ENCODE measurements around the gene WAC.

WAC gene

GRCh38 chr10:28619455-28619854 is 86.5 kb downstream of the WAC start:
- Histone ChIP-seq H3K9ac (ENCODE audit: low read length in 5 of 5) (no peak overlapping the region), H3K4me1 (ENCODE audit: control insufficient read depth in 5 of 5, insufficient read depth in 5 of 5, low read length in 5 of 5) (no peaks in the 10 kb centered on the region), H3K9me3 (ENCODE audit: control insufficient read depth in 5 of 5, low read length in 5 of 5) (no peaks in the 10 kb centered on the region), H3K4me3 (ENCODE audit: low read depth in 1 of 5, low read length in 5 of 5) (no peak overlapping the region), H3K27me3 (ENCODE audit: control insufficient read depth in 5 of 5, insufficient read depth in 4 of 5, low read length in 5 of 5) (no peaks in the 10 kb centered on the region), H3K36me3 (ENCODE audit: control insufficient read depth in 5 of 5, insufficient read depth in 5 of 5, low read length in 5 of 5) (peaks cover 23 to 57% (median 49%) of the 10 kb centered on the region in 5 donors), H3K27ac (ENCODE audit: low read depth, low read length) (no peak overlapping the region)

GRCh38 chr10:28620251-28620650 is 87.3 kb downstream of the WAC start:
- Histone ChIP-seq H3K36me3 (ENCODE audit: control insufficient read depth in 5 of 5, insufficient read depth in 5 of 5, low read length in 5 of 5) (peaks cover 16 to 49% (median 41%) of the 10 kb centered on the region in 5 donors), H3K27me3 (ENCODE audit: control insufficient read depth in 5 of 5, insufficient read depth in 4 of 5, low read length in 5 of 5) (no peaks in the 10 kb centered on the region), H3K4me3 (ENCODE audit: low read depth in 1 of 5, low read length in 5 of 5) (no peak overlapping the region), H3K27ac (ENCODE audit: low read depth, low read length) (no peak overlapping the region), H3K4me1 (ENCODE audit: control insufficient read depth in 5 of 5, insufficient read depth in 5 of 5, low read length in 5 of 5) (no peaks in the 10 kb centered on the region), H3K9me3 (ENCODE audit: control insufficient read depth in 5 of 5, low read length in 5 of 5) (no peaks in the 10 kb centered on the region), H3K9ac (ENCODE audit: low read length in 5 of 5) (no peak overlapping the region)

GRCh38 chr10:28623483-28623882 is 90.6 kb downstream of the WAC start:
- peaks cover 0 to 3% (median 0%) of the 10 kb centered on the region in 5 donors for H3K4me1 ChIP-seq (ENCODE audit: control insufficient read depth in 5 of 5, insufficient read depth in 5 of 5, low read length in 5 of 5)

GRCh38 chr10:28624351-28624750 is 91.4 kb downstream of the WAC start:
- peaks cover 0 to 7% (median 0%) of the 10 kb centered on the region in 5 donors for H3K27me3 ChIP-seq (ENCODE audit: control insufficient read depth in 5 of 5, insufficient read depth in 4 of 5, low read length in 5 of 5)
- H3K36me3 ChIP-seq (ENCODE audit: control insufficient read depth in 5 of 5, insufficient read depth in 5 of 5, low read length in 5 of 5) = peaks cover 4 to 15% (median 10%) of the 10 kb centered on the region in 5 donors
- H3K4me1 ChIP-seq (ENCODE audit: control insufficient read depth in 5 of 5, insufficient read depth in 5 of 5, low read length in 5 of 5) = peaks cover 0 to 3% (median 0%) of the 10 kb centered on the region in 5 donors
- no peaks in the 10 kb centered on the region for H3K9me3 ChIP-seq (ENCODE audit: control insufficient read depth in 5 of 5, low read length in 5 of 5)
- no peak overlapping the region for H3K9ac ChIP-seq (ENCODE audit: low read length in 5 of 5)
- H3K4me3 ChIP-seq (ENCODE audit: low read depth in 1 of 5, low read length in 5 of 5) = no peak overlapping the region
- no peak overlapping the region for H3K27ac ChIP-seq (ENCODE audit: low read depth, low read length)

More at GRCh38 chr10:28623483-28623882, 90.6 kb downstream of the WAC start:
- Histone ChIP-seq H3K9me3 (ENCODE audit: control insufficient read depth in 5 of 5, low read length in 5 of 5) (no peaks in the 10 kb centered on the region), H3K27ac (ENCODE audit: low read depth, low read length) (no peak overlapping the region), H3K36me3 (ENCODE audit: control insufficient read depth in 5 of 5, insufficient read depth in 5 of 5, low read length in 5 of 5) (peaks cover 4 to 18% (median 13%) of the 10 kb centered on the region in 5 donors), H3K4me3 (ENCODE audit: low read depth in 1 of 5, low read length in 5 of 5) (no peak overlapping the region), H3K9ac (ENCODE audit: low read length in 5 of 5) (no peak overlapping the region), H3K27me3 (ENCODE audit: control insufficient read depth in 5 of 5, insufficient read depth in 4 of 5, low read length in 5 of 5) (peaks cover 0 to 4% (median 0%) of the 10 kb centered on the region in 5 donors)

GRCh38 chr10:28627102-28627501 is 94.2 kb downstream of the WAC start:
- no peak overlapping the region for H3K9ac ChIP-seq (ENCODE audit: low read length in 5 of 5)
- H3K27me3 ChIP-seq (ENCODE audit: control insufficient read depth in 5 of 5, insufficient read depth in 4 of 5, low read length in 5 of 5) = peaks cover 3 to 19% (median 6%) of the 10 kb centered on the region in 5 donors
- no peak overlapping the region for H3K4me3 ChIP-seq (ENCODE audit: low read depth in 1 of 5, low read length in 5 of 5)
- peaks cover 0 to 4% (median 0%) of the 10 kb centered on the region in 5 donors for H3K36me3 ChIP-seq (ENCODE audit: control insufficient read depth in 5 of 5, insufficient read depth in 5 of 5, low read length in 5 of 5)
- no peaks in the 10 kb centered on the region for H3K9me3 ChIP-seq (ENCODE audit: control insufficient read depth in 5 of 5, low read length in 5 of 5)
- H3K4me1 ChIP-seq (ENCODE audit: control insufficient read depth in 5 of 5, insufficient read depth in 5 of 5, low read length in 5 of 5) = peaks cover 0 to 3% (median 0%) of the 10 kb centered on the region in 5 donors
- H3K27ac ChIP-seq (ENCODE audit: low read depth, low read length) = no peak overlapping the region

- H3K27ac ChIP-seq (ENCODE audit: low read depth, low read length) = no peak overlapping the region
- no peaks in the 10 kb centered on the region for H3K9me3 ChIP-seq (ENCODE audit: control insufficient read depth in 5 of 5, low read length in 5 of 5)
- H3K4me1 ChIP-seq (ENCODE audit: control insufficient read depth in 5 of 5, insufficient read depth in 5 of 5, low read length in 5 of 5) = peaks cover 0 to 3% (median 0%) of the 10 kb centered on the region in 5 donors
- no peak overlapping the region for H3K4me3 ChIP-seq (ENCODE audit: low read depth in 1 of 5, low read length in 5 of 5)
- H3K36me3 ChIP-seq (ENCODE audit: control insufficient read depth in 5 of 5, insufficient read depth in 5 of 5, low read length in 5 of 5) = peaks cover 0 to 4% (median 0%) of the 10 kb centered on the region in 5 donors
- no peak overlapping the region for H3K9ac ChIP-seq (ENCODE audit: low read length in 5 of 5)
- H3K27me3 ChIP-seq (ENCODE audit: control insufficient read depth in 5 of 5, insufficient read depth in 4 of 5, low read length in 5 of 5) = peaks cover 3 to 19% (median 6%) of the 10 kb centered on the region in 5 donors
These were observed 95.4 kb downstream of the WAC start for GRCh38 chr10:28628184-28628893.

GRCh38 chr10:28631896-28632583 is 99.1 kb downstream of the WAC start:
- H3K27me3 ChIP-seq (ENCODE audit: control insufficient read depth in 5 of 5, insufficient read depth in 4 of 5, low read length in 5 of 5) = peaks cover 3 to 17% (median 6%) of the 10 kb centered on the region in 5 donors
- H3K36me3 ChIP-seq (ENCODE audit: control insufficient read depth in 5 of 5, insufficient read depth in 5 of 5, low read length in 5 of 5) = no peaks in the 10 kb centered on the region
- no peak overlapping the region for H3K27ac ChIP-seq (ENCODE audit: low read depth, low read length)
- H3K9me3 ChIP-seq (ENCODE audit: control insufficient read depth in 5 of 5, low read length in 5 of 5) = no peaks in the 10 kb centered on the region
- H3K4me1 ChIP-seq (ENCODE audit: control insufficient read depth in 5 of 5, insufficient read depth in 5 of 5, low read length in 5 of 5) = peaks cover 0 to 3% (median 0%) of the 10 kb centered on the region in 5 donors
- no peak overlapping the region for H3K9ac ChIP-seq (ENCODE audit: low read length in 5 of 5)
- H3K4me3 ChIP-seq (ENCODE audit: low read depth in 1 of 5, low read length in 5 of 5) = no peak overlapping the region

GRCh38 chr10:28632584-28632945 is 99.6 kb downstream of the WAC start:
- Histone ChIP-seq H3K9me3 (ENCODE audit: control insufficient read depth in 5 of 5, low read length in 5 of 5) (peaks cover 0 to 2% (median 0%) of the 10 kb centered on the region in 5 donors), H3K4me1 (ENCODE audit: control insufficient read depth in 5 of 5, insufficient read depth in 5 of 5, low read length in 5 of 5) (peaks cover 0 to 3% (median 0%) of the 10 kb centered on the region in 5 donors), H3K27me3 (ENCODE audit: control insufficient read depth in 5 of 5, insufficient read depth in 4 of 5, low read length in 5 of 5) (peaks cover 3 to 15% (median 6%) of the 10 kb centered on the region in 5 donors), H3K36me3 (ENCODE audit: control insufficient read depth in 5 of 5, insufficient read depth in 5 of 5, low read length in 5 of 5) (no peaks in the 10 kb centered on the region), H3K9ac (ENCODE audit: low read length in 5 of 5) (no peak overlapping the region), H3K4me3 (ENCODE audit: low read depth in 1 of 5, low read length in 5 of 5) (no peak overlapping the region), H3K27ac (ENCODE audit: low read depth, low read length) (no peak overlapping the region)

GRCh38 chr10:28633750-28634149 is 100.8 kb downstream of the WAC start:
- H3K27me3 ChIP-seq (ENCODE audit: control insufficient read depth in 5 of 5, insufficient read depth in 4 of 5, low read length in 5 of 5) = peaks cover 3 to 13% (median 6%) of the 10 kb centered on the region in 5 donors
- peaks cover 0 to 5% (median 0%) of the 10 kb centered on the region in 5 donors for H3K9me3 ChIP-seq (ENCODE audit: control insufficient read depth in 5 of 5, low read length in 5 of 5)
- H3K9ac ChIP-seq (ENCODE audit: low read length in 5 of 5) = no peak overlapping the region
- no peaks in the 10 kb centered on the region for H3K36me3 ChIP-seq (ENCODE audit: control insufficient read depth in 5 of 5, insufficient read depth in 5 of 5, low read length in 5 of 5)
- H3K4me1 ChIP-seq (ENCODE audit: control insufficient read depth in 5 of 5, insufficient read depth in 5 of 5, low read length in 5 of 5) = no peaks in the 10 kb centered on the region
- H3K27ac ChIP-seq (ENCODE audit: low read depth, low read length) = no peak overlapping the region
- H3K4me3 ChIP-seq (ENCODE audit: low read depth in 1 of 5, low read length in 5 of 5) = no peak overlapping the region

GRCh38 chr10:28637346-28637745 is 104.4 kb downstream of the WAC start:
- H3K36me3 ChIP-seq (ENCODE audit: control insufficient read depth in 5 of 5, insufficient read depth in 5 of 5, low read length in 5 of 5) = no peaks in the 10 kb centered on the region
- H3K4me3 ChIP-seq (ENCODE audit: low read depth in 1 of 5, low read length in 5 of 5) = no peak overlapping the region
- H3K27ac ChIP-seq (ENCODE audit: low read depth, low read length) = no peak overlapping the region
- no peaks in the 10 kb centered on the region for H3K4me1 ChIP-seq (ENCODE audit: control insufficient read depth in 5 of 5, insufficient read depth in 5 of 5, low read length in 5 of 5)
- H3K9me3 ChIP-seq (ENCODE audit: control insufficient read depth in 5 of 5, low read length in 5 of 5) = peaks cover 0 to 6% (median 0%) of the 10 kb centered on the region in 5 donors
- no peak overlapping the region for H3K9ac ChIP-seq (ENCODE audit: low read length in 5 of 5)
- H3K27me3 ChIP-seq (ENCODE audit: control insufficient read depth in 5 of 5, insufficient read depth in 4 of 5, low read length in 5 of 5) = no peaks in the 10 kb centered on the region
